HepG2 (cell line): ENCODE results near the gene TMEM79. TPM values are rescaled to one million over a fixed set of nuclear protein-coding genes. Genes with fewer than 3 reads are reported as not detected.

Experiments used
- AKAP8 ChIP-seq: sonication (generic); formaldehyde crosslinking; IDR thresholded peaks from 2 replicates; pipeline ENCODE4 v1.5.1; 2020; ENCODE audit warnings: mild to moderate bottlenecking, missing genetic modification reagents
- ARID5B ChIP-seq: IDR thresholded peaks from 2 replicates; pipeline ENCODE4 v1.4.0; 2020; ENCODE audit warnings: mild to moderate bottlenecking, missing genetic modification reagents
- HOXA5 ChIP-seq: sonication (generic); formaldehyde crosslinking; IDR thresholded peaks from 2 replicates; pipeline ENCODE4 v1.4.0; 2020; ENCODE audit warnings: missing genetic modification reagents
- KMT2A ChIP-seq: sonication (generic); formaldehyde crosslinking; IDR thresholded peaks from 2 replicates; pipeline ENCODE4 v1.4.0; 2020; ENCODE audit warnings: missing genetic modification reagents
- LBX2 ChIP-seq: sonication (generic); formaldehyde crosslinking; IDR thresholded peaks from 2 replicates; pipeline ENCODE4 v1.5.0; 2020; ENCODE audit warnings: missing genetic modification reagents, mild to moderate bottlenecking, borderline replicate concordance
- NRL ChIP-seq: sonication (generic); formaldehyde crosslinking; IDR thresholded peaks from 2 replicates; pipeline ENCODE4 v1.5.0; 2020; ENCODE audit warnings: missing genetic modification reagents, mild to moderate bottlenecking, moderate library complexity, borderline replicate concordance
- RBM39 ChIP-seq: fragments of 200-400 bp; formaldehyde crosslinking; IDR thresholded peaks from one replicate; pipeline ENCODE4 v1.6.1; 2018; ENCODE audit warnings: antibody characterized with exemption, mild to moderate bottlenecking, low read depth, low read length; ENCODE audit not compliant: poor library complexity, severe bottlenecking
- RNF219 ChIP-seq: sonication (generic); formaldehyde crosslinking; IDR thresholded peaks from 2 replicates; pipeline ENCODE4 v1.5.0; 2020; ENCODE audit warnings: mild to moderate bottlenecking, missing genetic modification reagents
- SALL1 ChIP-seq: sonication (generic); formaldehyde crosslinking; IDR thresholded peaks from 2 replicates; pipeline ENCODE4 v1.8.0; 2022; ENCODE audit warnings: mild to moderate bottlenecking, missing genetic modification reagents
- SMC3 ChIP-seq: IDR thresholded peaks from 2 replicates; pipeline ENCODE4 v1.6.1; 2011; ENCODE audit warnings: low read length, improper control_type of control experiment
- ZNF280B ChIP-seq: sonication (generic); formaldehyde crosslinking; IDR thresholded peaks from 2 replicates; pipeline ENCODE4 v1.5.0; 2020; ENCODE audit warnings: missing genetic modification reagents, mild to moderate bottlenecking, borderline replicate concordance
- ZNF766 ChIP-seq: sonication (generic); formaldehyde crosslinking; IDR thresholded peaks from 2 replicates; pipeline ENCODE4 v1.5.0; 2020; ENCODE audit warnings: missing genetic modification reagents, borderline replicate concordance
- polyA plus RNA-seq, 8 experiments: library from polyadenylated mRNA; depleted of rRNA in 3 of 8; stranded (reverse) in 7 of 8; unstranded in 1 of 8; fragments of >200 nt; fragmentation: Illumina TruSeq in 4 of 8; extraction: Trizol in 4 of 8; gene quantifications; 2 replicates each; pipeline versions ENCODE4 v1.2.1 to v1.2.3, GENCODE V29; 2011 to 2016; ENCODE audit warnings: low read depth in 4 of 8, missing spikeins in 1 of 8, mixed read lengths in 1 of 8; ENCODE audit not compliant: insufficient read depth in 1 of 8
- total RNA-seq, 5 experiments: library from RNA; depleted of rRNA; stranded (reverse); fragments of >200 nt; fragmentation: Illumina TruSeq; extraction: Trizol; gene quantifications; 2 replicates each; pipeline ENCODE4 v1.2.3, GENCODE V29; 2016; ENCODE audit warnings: low read depth in 1 of 5
- TF ChIP-seq, protein P1 (sequence below), 2 experiments: sonication (generic) in 1 of 2; formaldehyde crosslinking in 1 of 2; IDR thresholded peaks; 2 replicates each; pipeline versions ENCODE4 v1.6.1 to v1.9.0; 2014 to 2022; ENCODE audit warnings: antibody characterized with exemption in 1 of 2, borderline replicate concordance in 1 of 2, inconsistent platforms in 1 of 2, low read depth in 1 of 2, missing genetic modification reagents in 1 of 2

Gene TMEM79
- total and polyA plus RNA-seq, 2 of the 13 experiments (the other 11 are each of a cell fraction or from before 2014, with no cell fraction given), result 1.2 to 1.9 TPM

DNA sequence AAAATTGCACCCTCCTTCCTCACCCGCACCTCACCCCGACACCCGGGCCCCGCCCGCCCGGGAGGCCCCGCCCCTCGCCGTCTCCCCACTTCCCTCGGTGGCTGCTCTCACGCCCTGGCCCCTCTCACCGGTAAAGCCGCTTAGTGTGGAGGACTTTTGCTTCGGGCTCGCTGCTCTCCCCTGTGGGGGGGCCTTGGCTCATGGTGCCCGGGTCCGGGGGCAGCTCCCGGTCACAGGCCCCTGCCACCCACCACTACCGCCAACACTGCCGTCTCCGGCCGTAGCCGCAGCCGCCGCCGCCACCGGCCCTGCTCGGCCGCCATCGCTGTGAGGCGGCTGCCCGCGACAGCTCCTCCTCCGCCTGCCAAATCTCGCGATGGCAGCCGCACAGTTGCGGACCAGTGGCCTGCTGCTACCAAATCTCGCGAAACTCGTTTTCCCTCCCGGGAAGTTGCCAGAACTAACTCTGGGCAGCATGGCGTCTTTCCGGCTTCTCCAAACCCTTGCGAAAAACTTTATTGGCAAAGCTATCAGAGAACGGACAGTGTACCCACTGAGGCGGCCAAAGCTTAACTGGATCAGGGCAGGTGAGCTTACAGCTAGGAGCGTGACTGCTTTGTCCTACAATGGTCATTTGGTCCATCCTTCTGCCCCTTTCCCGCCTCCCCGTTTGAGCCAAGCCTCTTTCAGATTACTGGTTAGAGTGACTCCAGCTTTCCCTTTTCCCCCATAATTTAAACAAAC lies 1.5 kb upstream of the TMEM79 start, which contains the start of gene SMG5 (continued):
- TF ChIP-seq ZNF280B (peak; percentile 77; the same call in 1 of the 2 replicates), LBX2 (CRISPR knock-in tag) (peak; percentile 38; the same call in 1 of the 2 replicates), RBM39 (peak; percentile 89), KMT2A (CRISPR knock-in tag) (peak; percentile 85), SALL1 (peak; percentile 61), NRL (CRISPR knock-in tag) (peak; percentile 90), SMC3 (no peak), AKAP8 (CRISPR knock-in tag) (0 out of 2 replicates have a peak, but pooled peaks have one; percentile 77), ARID5B (CRISPR knock-in tag) (peak; percentile 47), ZNF766 (CRISPR knock-in tag) (no peak), HOXA5 (CRISPR knock-in tag) (peak; percentile 56; the same call in 1 of the 2 replicates), RNF219 (no peak)
- TF ChIP-seq, protein P1, sequence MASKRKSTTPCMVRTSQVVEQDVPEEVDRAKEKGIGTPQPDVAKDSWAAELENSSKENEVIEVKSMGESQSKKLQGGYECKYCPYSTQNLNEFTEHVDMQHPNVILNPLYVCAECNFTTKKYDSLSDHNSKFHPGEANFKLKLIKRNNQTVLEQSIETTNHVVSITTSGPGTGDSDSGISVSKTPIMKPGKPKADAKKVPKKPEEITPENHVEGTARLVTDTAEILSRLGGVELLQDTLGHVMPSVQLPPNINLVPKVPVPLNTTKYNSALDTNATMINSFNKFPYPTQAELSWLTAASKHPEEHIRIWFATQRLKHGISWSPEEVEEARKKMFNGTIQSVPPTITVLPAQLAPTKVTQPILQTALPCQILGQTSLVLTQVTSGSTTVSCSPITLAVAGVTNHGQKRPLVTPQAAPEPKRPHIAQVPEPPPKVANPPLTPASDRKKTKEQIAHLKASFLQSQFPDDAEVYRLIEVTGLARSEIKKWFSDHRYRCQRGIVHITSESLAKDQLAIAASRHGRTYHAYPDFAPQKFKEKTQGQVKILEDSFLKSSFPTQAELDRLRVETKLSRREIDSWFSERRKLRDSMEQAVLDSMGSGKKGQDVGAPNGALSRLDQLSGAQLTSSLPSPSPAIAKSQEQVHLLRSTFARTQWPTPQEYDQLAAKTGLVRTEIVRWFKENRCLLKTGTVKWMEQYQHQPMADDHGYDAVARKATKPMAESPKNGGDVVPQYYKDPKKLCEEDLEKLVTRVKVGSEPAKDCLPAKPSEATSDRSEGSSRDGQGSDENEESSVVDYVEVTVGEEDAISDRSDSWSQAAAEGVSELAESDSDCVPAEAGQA (IDR thresholded peaks at IDR 0.05; ENCODE audit: low read depth), result peak; percentile 97
- TF ChIP-seq, protein P1 (CRISPR knock-in tag; IDR thresholded peaks at IDR 0.05; ENCODE audit: borderline replicate concordance), result peak; percentile 14; the same call in 1 of the 2 replicates
